GM18526 (cell line): ENCODE results near the gene PGGHG.

Source experiments
- POLR2A ChIP-seq: IDR thresholded peaks from 3 replicates; pipeline ENCODE4 v1.6.1; 2011; ENCODE audit not compliant: insufficient read length; ENCODE audit errors: extremely low read depth

The PGGHG gene

DNA sequence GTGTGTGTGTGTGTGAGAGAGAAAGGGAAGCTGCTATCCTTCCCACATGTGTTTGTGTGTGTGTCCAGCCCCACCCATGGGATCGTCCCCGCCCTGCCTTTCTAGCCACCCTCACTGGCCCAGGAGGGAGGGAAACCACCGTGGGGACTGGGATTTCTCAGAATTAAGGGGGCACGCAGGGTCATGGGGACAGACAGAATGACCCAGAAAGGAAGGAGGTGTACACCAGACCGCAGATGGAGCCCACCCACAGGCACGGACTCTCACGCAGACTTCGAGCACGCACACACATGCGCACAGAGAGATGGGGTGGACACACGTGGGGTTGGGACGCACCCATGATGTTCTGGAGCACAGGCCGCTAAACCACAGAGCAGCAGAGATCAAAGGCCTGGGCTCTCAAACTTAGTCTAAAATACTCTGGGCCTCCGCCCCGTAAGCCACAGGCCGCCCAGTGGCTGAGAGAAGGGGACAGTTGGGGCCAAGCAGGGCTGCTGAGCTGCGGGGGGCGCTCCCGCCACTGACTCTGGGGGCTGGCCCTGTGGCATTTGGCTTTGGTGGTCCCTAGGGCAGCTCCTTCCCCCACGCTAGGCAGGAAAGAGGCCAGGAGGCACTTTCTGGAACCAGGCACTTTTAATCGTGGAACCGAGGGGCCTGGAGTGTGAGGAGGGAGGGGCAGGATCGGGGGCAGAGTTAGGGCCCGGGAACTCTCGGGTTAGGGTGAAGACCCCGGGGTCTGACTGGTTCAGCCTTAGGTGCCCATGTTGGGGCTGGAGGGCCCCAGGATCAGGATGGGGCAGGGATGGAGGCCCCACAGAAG, 8.9 kb downstream of the PGGHG start:
- TF ChIP-seq POLR2A: no peak

DNA sequence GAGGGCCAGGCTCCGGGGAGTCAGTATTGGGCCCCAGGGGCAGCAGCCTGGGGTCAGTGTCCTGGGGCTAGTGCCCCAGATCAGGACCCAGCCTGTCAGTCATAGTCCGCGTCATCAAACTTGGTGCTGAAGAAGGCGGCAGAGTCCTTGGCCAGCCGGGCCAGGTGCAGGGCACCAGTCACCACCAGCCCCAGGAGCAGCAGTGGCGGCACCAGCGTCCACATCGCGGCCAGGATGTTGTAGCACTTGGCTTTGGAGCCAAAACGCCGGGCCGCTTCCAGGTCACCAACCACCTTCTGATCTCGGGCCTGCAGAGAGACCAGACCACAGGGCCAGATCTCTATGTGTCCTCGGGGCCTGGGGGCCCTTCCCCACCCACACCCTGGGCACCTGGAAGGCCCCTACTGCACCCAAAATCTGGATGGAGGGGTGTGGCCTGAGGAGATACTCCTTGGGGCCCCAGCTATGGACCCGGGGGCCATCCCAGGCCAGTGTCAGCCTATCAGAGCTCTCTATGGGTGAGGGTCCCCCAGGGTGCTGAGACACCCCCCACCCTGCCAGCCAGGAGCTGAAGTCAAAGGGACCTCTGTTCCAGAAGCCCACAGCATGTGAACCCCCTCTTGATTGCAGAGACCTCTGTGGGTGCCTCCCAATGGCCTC, 9.6 kb downstream of the PGGHG start:
- TF ChIP-seq POLR2A: no peak

DNA sequence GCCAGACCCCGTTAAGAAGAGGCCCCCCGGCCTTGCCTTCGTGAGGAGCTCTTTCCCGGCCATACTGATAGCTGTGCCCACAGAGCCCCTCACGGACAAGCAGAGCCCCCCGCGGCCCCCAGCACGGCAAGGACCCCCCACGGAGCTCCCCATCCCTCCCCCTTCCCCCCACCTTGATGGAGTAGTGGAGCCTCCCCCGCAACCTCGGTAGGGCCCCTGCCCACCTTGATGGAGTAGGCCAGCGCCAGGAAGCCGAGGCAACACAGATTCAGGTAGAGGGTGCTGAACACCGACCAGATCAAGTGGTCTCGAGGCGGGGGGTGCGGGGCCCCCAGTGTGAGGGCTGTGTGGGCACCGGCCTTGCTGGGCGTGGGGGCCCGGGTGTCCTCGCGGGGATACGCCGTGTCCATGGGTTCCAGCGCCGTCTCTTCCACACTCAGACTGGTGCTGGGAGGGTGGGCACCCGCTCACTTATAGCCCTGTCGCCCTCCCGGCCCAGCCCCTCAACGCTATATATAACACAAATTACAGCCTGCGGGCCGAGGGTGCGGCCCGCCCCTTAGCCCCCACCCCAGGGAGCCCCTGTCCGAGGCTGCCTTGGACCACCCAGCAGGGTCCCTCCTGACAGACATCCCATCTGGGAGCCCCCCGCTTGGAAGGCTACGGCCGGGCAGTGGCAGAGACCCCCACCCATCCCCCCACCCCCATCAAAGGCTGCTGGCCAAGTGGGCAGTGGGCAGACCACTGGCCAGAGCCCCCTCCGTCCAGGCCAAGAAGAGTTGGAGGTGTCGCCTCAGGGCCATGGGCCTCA, 10.4 kb downstream of the PGGHG start, which contains the start of gene IFITM5:
TSS of gene IFITM5 (minus strand) at position 446 of the 811 bp plus-strand sequence. CDS start at position 410, 36 bp downstream.
- TF ChIP-seq POLR2A: no peak

DNA sequence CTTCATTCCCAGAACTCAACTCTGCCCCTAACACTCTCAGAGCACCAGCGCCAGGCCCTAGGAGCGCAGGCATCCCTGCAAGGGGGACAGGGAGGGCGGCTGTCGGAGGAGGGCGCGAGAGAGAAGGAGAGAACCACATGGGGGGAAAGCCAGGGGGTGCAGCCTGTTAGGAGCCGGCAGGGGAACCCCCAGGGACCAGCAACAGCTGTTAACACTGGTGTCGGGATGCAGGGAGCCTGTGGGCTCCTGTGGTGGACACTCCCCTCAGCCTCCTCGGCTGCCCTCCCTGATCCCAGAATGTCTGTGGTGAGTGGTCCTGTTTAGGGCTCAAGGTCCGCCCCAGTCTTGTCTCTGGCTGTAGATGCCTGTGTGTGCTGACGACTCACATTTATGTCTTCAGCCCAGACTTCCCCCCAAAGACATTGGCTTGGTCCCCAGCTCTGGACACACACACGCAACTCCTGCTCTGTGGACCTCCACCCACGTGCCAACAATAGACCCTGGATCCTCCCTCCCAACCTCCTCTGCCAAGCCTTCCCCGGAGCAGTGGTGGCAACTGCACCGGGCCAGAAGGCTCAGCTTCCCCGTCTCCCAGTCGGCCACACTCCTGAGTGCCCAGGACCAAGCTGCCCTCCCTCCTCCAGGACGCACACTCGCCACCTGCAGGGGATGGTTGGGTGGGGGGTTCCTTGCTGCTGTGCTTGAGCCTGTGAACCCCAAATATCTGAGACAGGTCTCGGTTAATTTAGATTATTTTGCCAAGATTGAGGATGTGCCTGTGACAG, 11.2 kb downstream of the PGGHG start:
- TF ChIP-seq POLR2A: no peak

DNA sequence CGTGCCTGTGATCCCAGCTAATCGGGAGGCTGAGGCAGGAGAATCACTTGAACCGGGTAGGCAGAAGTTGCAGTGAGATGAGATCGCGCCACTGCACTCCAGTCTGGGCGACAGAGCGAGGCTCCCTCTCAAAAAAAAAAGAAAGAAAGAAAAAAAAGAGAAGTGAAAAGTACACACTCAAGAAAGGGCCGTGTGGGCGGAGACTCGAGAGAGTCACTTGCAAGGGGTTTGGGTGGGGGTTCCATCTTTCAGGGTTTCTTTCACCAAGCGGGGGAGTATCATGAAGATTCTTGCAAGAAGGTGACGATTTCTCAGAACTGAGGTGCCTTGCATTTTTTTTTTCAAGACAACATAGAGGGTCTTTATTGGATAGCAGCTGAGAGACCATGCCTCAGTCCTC, 14.4 kb downstream of the PGGHG start:
- no peak for TF ChIP-seq POLR2A

DNA sequence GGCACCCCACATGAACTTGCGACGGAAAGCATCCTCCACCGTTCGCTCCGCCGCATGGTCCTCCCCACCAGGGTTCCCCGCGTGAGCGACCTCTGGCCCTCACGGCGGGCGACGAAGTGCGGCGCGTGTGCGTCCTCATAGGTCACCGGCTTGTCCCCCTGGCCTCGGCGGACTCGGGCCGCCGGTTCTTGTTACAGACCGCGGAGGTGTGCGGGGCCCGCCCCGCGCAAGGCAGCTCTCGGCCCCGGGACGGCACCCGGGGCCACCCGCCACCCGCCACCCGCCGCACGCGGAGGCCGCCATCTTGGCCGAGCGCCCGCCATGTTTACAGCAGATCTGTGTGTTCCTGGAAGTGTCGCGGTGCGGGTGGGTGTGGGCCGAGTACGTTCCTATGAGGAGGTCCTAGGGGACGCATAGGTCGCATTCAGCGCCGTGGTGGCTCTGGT, 15.2 kb downstream of the PGGHG start:
- TF ChIP-seq POLR2A: no peak

DNA sequence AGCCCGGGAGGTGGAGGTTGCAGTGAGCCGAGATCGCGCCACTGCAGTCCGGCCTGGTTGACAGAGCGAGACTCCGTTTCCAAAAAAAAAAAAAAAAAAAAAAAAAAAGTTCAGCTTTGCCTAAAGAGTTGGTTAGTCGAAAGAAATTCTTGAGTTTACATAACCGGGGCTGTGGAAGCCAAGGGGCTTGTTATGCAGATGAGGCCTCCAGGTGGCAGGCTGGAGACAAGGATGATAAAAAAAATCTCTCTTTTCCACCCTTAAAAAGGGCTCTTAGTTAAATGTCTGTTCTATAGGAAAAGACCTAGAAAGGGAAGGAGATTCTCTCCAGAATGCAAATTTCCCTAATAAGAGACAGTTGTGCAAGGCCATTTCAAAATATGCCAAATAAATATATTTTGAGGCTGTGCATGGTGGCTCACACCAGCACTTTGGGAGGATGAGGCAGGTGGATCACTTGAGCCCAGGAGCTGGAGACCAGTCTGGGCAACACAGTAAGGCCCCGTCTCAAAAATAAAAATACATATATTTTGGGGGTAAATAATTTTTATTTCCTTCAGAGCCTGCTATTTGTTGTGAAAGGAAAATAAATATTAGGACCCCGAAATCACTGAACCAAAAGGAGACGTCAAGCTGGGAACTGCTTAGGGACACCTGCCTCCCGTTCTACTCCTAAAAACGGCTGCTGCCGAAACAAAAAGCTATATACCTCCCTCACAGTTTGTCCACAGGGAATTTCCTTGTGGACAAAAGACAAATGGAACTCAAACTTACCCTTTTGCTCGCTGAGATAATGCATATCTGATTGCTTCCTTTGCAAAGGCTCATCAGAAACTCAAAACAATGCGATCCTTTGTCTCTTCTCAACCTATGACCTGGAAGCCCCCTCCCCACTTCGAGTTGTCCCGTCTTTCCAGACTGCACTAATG, 16.3 kb downstream of the PGGHG start:
- no peak for TF ChIP-seq POLR2A

DNA sequence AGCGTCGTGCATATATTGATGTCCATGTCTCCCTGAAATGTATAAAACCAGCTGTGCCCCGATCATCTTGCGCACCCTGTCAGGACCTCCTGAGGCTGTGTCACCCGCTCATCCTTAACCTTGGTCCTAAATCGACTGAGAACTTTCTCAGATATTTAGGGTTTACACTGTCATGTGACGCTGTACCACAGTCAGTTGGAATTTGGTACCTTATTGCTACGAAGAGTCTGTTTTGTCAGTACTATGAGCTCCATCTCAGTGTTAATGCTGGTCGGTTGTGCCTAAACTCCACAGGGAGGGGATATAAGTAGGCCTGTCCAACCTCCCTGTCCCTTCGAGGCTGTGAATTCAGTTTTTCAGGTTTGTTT, 16.9 kb downstream of the PGGHG start:
- TF ChIP-seq POLR2A: no peak

DNA sequence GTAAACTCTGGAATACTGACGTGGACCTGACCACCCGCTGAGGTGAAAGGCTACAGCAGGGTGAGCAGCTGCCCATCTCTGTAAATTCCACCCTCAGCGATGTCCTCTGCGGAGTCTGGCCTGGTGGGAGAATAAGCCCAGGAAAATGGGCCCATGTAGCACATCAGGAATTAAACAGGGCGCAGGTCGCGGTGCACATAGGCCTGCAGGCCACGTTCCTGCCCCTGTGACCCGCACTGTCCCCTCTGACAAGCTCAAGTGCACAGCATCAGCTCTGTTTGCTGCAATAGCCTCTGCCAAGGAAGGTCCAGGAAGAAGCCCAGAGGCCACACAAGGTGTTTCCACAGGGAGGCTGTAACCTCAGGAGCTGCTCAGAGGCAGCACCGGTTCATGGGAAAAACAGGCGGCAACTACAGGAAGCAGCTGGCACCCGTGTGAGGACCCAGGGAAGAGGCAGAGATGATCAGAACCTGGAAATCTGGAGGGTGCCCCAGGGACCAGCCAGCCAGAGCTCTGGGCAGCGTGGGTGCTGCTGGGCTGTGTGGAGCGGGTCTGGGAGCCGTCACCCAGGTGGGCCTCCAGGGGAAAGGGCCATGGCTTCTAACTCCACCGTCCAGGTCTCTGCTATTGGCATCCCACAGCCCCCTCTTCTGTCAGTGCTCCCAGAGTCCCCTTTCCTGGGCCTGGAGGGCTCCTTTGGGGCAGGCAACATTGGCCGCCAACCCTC, 17.9 kb downstream of the PGGHG start:
- TF ChIP-seq POLR2A: no peak

DNA sequence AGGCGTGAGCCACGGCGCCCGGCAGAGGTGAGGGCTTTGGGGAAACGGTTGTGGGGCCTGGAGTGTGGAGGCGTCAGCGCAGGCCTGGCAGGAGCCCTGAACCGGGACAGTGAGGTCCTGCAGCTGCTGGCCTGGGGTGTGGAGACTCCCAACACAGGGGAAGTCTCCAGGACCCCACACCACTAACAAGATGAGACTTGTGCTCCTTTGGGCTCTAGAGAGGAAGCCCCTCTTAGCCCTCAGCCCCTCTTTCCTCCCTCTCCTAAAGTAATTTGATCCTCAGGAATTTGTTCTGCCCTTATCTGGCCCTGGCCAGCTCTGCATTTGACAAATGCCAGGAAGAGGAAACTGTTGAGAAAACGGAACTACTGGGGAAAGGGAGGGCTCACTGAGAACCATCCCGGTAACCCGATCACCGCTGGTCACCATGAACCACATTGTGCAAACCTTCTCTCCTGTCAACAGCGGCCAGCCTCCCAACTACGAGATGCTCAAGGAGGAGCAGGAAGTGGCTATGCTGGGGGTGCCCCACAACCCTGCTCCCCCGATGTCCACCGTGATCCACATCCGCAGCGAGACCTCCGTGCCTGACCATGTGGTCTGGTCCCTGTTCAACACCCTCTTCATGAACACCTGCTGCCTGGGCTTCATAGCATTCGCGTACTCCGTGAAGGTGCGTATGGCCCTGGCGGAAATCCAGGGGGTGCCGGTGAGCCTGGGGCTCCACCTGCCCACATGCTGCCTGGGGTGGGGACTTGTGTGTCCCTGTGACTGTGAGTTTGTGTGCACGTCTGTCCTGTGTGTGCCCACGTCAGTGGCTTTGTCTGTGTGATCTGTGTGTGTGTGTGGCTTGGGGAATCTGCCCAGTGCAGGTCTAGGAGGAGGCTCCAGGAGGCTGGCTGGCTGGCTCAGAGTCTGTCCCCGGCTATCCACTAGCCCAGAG, 19.1 kb downstream of the PGGHG start, which contains the start of gene IFITM2:
TSS of gene IFITM2 (plus strand) at position 51 of the 943 bp plus-strand sequence. CDS start at position 428, 377 bp downstream.
- TF ChIP-seq POLR2A: peak; percentile 45

DNA sequence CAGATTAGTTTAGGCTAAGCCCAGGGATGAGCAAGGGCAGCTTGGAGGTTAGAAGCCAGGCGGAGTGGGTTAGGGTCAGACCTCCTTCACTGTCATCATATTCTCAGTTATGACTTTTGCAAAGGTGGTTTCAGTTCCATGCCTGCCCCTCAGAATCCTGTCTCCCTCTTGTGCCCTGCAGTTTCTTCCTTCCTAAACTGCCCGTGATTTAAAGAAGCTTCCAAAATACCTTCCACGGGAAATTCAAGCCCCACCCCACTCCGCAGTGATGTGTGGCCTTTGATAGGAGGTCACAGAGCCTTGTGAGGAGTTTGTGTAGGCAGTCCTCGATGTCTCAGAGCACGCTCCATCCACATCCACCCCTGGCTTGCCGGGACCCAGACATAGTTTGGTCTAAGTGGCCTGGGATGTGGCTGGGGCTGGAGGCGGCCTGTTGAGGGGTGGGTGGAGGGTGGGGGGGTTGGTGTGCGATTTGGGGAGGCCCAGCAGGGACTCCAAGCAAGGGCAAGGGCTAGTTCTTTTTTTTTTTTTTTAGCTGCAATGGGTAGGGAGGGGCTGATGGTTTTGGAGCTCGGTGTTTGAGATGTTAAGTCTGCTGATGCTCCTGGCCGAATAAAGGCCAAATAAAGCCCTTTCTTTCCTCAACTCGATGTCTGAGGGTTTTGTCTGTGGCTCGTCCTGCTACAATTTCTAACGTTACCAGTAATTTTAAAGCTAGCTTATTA, 23.3 kb downstream of the PGGHG start:
- peak; percentile 9 for TF ChIP-seq POLR2A
